Activated CD8-positive, alpha-beta memory T cell treated with anti-CD3 and anti-CD28 coated beads, Interleukin-2, amount 50 U/mL, for 1 hour (primary cell): ENCODE results near the gene HYKK.
A peak's percentile ranks its signal among the peaks of the same experiment; 100 is the strongest.
"Not testable (repeated sequence)": the region's sequence is repeated elsewhere in the genome, so short reads cannot be mapped to it uniquely, and the experiment has no call there.

ENCODE experiments used
- DNase-seq: peaks from one replicate; pipeline ENCODE4 v3.0.0-alpha.2; 2020; ENCODE audit errors: extremely low read depth

HYKK gene

DNA sequence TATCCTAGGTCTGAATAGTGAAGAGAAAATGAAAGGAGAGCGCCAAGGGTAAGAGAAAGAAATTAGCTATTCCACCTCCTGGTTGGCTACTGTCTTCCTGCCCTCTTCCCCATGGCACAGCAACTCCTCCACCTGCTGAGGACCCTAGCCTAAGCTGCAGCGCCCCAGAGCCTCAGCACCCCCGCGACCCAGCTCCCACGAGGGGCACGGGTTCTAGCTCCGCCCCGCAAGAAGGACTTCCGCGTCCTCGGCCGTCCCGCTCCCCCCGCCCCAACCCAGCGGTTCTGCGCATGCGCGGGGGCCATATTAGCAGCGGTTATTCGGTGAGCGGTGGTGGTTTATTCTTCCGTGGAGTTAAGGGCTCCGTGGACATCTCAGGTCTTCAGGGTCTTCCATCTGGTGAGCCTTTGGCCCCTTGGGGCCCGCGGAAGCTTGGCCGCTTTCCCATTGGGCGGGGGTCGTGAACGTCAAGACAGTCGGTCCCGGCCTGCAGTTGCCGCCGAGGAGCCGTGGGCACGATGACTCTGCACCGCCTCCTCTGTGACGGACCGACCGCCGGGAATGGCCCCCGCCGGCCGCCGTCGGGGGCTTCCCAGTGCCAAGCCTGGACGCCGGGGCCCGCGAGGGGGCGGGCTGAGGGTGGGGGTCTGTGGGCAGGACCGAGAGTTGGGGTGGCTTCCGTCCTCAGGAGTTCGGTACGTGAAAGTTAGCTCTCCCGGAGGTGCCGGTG, 32.9 kb downstream of the HYKK start, which contains the start of gene PSMA4:
Gene PSMA4, plus strand, starts transcription at position 304 of the 730 bp plus-strand sequence. CDS start 1,484 bp downstream, outside the sequence.
- peak; percentile 88 for DNase-seq

DNA sequence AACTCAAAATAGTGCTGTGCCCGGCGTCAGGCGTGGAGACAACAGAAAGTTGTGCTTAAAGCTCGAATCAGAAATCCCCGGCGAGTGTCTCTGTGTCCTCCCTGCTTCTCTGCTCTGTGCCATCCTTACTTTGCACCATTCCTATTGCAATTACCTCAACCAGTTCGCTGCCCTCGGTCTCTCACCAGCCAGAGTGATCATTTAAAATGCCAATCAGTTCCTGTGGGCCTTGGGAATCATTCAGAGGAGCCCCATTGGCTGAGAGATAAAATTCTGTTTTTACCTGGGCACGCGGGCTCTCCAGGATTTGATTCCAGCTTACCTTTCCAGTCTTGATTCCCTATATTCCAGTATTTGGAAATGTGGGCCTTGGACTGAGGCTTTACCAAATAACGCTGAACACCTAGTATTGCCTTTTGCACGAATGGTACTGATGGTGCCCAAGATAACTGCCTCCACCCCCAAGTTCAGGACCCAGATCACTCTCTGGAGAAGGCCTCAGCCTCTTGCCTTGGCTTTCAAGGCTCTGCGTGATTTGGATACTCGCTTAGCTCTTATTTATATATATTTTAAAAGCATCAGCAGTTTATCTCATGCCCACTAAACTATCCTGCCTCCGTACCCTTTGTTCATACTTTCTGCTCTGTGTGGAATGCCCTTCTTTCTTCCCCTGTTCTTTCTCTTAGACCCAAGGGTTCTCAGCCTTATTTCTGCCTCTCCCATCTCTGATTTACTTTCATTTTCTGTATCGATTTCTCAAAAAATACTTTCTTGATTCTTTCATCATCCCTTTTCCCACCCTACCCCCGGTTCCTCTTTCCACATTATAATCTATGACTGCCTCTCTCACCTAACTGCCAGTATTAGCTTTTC, 33.7 kb downstream of the HYKK start:
- DNase-seq: no peak

DNA sequence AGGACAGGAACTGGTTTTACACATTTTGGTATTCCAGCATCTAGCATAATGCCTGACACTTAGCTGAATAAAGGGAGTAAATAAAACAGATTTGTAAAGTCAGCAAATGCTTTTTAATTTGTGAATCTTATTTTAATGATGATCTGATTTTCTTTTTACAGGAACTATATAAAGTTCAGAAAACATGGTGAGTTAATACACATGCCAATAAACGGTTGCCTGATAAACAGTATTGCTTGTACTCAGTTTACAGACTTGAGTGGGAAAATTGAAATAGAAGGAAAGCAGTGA, 34.3 kb downstream of the HYKK start:
- DNase-seq: no peak

- no peak for DNase-seq
These were observed 35.3 kb downstream of the HYKK start for GRCh38 chr15:78542647-78543046.

GRCh38 chr15:78550194-78550593, 42.8 kb downstream of the HYKK start:
- DNase-seq: no peak

GRCh38 chr15:78550815-78551214, 43.4 kb downstream of the HYKK start:
- no peak for DNase-seq

- DNase-seq: no peak
These were observed 44.5 kb downstream of the HYKK start for GRCh38 chr15:78551902-78552301.

GRCh38 chr15:78552597-78552996, 45.2 kb downstream of the HYKK start:
- no peak for DNase-seq

GRCh38 chr15:78560201-78560600, 52.8 kb downstream of the HYKK start:
- DNase-seq: not testable (repeated sequence)

DNA sequence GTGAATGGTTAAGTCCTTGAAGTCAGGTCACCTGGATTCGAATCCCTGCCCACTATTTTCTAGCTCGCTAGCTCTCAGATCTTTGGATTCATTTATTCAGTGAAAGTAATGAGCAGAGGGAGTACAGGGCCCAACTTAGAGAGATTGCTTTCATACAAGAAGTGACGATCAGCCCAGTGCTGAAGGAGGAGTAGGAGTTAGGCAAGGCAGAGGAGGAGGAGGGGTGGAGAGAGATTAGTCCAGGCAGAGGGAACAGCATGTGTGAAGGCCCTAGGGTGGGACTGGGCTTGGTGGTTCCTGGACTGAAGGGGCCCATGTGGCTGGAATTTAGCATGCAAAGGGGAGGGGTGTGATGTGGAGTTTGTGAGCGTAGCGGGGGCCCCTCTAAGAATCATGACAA, 54.1 kb downstream of the HYKK start:
- no peak for DNase-seq

DNA sequence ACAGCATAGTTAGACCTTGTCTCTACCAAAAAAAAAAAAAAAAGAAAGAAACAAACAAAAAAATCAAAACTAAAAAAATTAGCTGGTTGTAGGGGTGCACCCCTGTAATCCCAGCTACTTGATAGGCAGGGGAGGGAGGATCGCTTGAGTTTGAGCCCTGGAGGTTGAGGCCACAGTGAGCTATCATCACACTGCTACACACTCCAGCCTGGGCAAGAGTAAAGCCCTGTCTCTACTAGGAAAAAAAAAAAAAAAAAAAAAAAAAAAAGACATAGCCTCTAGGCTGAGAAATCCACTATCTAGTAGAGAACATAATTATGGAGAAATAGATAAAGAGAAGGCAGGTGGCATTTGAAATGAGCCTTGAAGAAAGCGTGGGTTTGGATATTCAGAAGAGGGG, 55.7 kb downstream of the HYKK start:
- no peak for DNase-seq

DNA sequence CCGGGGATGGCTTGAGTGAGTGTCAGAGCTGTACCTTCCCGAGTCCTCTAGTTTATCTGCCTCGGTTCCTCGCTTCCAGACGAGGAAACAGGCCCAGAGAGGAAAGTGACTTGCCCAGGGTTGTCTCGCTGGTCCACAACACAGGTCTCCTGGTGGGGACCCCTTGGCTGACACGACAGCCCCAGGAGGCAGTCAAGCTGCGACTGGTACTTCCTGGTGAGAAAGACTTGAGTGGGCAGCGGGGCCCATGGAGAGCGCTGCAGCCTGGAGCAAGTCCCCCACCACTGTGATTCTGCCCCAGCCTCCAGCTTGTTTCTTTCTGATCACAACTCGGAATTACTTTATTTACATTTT, 57.3 kb downstream of the HYKK start:
- no peak for DNase-seq

DNA sequence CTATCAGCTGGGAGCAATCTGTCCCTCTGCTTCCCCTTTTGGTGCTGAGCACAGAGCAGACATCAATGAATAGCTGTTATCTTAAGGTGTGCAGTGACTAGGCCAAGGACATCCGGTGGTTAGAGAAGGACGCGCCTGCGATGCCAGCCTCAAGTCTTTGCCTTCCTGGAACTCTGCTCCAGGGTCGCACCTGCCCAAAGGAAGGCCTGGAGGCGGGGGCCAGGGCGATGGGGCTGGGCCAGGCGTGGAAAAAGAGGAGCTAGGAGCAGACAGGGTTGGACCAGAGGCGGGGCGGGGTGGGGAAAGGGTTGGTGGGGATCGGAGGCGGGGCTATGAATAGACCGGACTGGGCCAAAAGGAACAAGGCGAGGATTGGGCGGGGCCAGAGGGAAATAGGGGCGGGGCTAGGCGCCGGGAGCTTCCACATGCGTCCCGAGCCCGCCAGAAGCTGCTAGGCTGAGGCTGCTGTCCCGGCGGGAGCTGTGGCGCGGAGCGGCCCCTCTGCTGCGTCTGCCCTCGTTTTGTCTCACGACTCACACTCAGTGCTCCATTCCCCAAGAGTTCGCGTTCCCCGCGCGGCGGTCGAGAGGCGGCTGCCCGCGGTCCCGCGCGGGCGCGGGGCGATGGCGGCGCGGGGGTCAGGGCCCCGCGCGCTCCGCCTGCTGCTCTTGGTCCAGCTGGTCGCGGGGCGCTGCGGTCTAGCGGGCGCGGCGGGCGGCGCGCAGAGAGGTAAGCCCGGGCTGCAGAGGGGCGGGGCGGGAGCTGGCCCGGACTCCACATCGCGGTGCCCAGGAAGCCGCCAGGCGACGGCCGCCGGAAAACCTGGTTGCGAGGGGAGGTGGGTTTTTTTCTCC, 57.9 kb downstream of the HYKK start, which contains the start of gene CHRNA5:
Gene CHRNA5, plus strand, starts transcription at position 424 of the 854 bp plus-strand sequence. Its CDS starts 200 bp downstream, at position 624.
- DNase-seq: no peak

GRCh38 chr15:78565951-78566774, 58.8 kb downstream of the HYKK start:
- DNase-seq: no peak

- no peak for DNase-seq
These were observed 60.2 kb downstream of the HYKK start for GRCh38 chr15:78567531-78567930.

GRCh38 chr15:78570710-78571109, 63.3 kb downstream of the HYKK start:
- no peak for DNase-seq

DNA sequence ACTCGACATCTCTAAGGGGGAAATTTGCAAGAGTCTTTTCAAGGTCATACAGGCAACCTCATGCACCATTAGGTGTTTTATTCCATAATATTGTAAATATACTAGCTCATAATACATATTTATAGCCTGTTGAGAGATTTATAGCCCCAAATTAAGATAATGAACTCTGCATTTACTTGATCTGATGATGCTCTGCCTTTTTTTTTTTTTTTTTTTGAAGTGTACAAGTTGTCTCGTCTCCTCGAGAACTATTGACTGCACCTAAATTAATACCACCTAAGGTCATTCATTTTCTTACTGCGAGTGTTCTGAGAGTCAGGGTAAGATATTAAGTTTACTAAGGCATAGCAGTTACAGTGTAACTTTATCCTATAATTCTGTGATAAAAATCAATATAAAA, 64.0 kb downstream of the HYKK start:
- DNase-seq: no peak

DNA sequence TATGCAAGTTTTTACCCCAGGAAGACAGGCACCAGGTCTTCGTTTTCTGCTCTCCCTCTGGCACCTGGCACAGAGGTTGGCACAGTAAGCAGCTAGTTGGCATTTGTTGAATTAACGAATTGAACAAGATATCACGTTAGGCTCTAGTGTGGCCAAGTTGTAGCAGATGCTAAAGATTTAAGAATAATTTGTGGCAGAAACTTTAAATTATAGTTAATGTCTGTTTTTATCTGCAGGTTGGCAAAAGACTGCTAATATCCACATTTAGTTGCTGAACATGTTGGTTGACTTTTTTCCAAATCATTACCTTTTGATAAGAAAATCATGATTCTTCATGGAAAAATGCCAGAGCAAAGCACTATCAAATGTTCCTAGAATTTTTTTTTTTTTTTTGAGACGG, 66.0 kb downstream of the HYKK start:
- no peak for DNase-seq

DNA sequence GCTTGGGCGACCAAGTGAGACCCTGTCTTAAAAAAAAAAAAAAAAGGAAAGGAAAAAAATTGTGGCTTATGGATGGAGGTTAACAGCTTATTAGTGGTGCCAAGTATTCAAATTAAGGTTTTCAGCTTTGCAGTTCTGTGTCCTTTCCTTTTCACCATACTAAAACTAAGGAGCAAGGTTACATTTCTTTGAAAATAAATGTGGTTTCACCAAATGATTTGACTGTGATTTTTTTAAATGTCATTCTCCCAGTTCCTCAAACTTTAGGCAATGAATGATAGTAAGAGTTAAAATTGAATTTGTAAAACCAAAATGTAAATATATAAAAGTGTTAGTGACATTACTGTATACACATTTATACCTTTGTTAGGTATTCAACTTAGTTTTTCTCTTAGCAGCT, 67.6 kb downstream of the HYKK start:
- no peak for DNase-seq
